SH-SY5Y (cell line): ENCODE measurements around the gene KDM4B.

ENCODE experiments used
- GATA2 ChIP-seq: IDR thresholded peaks from 2 replicates; pipeline ENCODE4 v1.6.1; 2011; ENCODE audit warnings: mild to moderate bottlenecking, low read depth, low read length
- GATA3 ChIP-seq: IDR thresholded peaks from 2 replicates; pipeline ENCODE4 v1.6.1; 2011; ENCODE audit warnings: low read depth, mild to moderate bottlenecking, low read length, moderate library complexity

- TF ChIP-seq GATA2 = no peak
- TF ChIP-seq GATA3 = no peak
Measured at GRCh38 chr19:5092481-5092843, 123.5 kb downstream of the KDM4B start.
